ENCODE data around the gene WDR4. TPM values are rescaled to one million over a fixed set of nuclear protein-coding genes. Genes with fewer than 3 reads are reported as not detected.
"Not testable (repeated sequence)": the region's sequence is repeated elsewhere in the genome, so short reads cannot be mapped to it uniquely, and the experiment has no call there.

The WDR4 gene
- total and polyA plus RNA-seq, 10 of the 15 experiments (the other 5 are each of a cell fraction or from before 2014, with no cell fraction given): 2.1 to 45.3 (median 18.7) TPM

DNA sequence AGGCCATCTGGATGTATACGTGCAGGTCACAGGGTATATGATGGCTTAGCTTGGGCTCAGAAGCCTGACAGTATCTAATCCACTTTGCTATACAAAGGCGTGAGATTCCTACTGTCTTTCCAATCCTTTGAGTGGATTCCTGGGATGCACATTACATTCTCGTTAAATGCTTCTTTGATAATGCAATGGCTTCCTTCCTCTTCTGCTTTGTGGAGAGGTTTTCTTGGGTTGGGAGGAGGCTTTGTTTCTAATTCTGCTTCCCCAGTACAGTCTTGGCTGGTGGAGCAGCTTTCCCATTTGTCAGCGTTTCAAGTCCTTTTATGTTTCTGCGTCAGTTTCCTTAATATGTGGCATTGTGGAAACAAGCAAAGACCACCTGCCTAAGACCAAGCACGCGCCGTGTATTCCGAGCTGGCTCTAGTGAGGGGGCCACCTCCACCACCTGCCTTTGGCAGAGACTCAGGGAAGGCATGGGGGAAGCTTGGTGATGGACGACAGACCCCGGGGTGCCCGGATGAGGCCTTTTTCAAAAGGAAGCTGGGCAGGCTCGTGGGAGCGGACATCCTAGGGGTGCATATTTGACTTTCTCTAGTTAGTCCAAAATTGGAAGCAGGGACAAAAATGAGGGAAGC lies 72.7 kb downstream of the WDR4 start:
- H3K9me3 ChIP-seq (replicated peaks; ENCODE audit: control insufficient read depth, insufficient read depth, low read length): no peaks in the 10 kb centered on the region
- WGBS (ENCODE audit: insufficient coverage, insufficient replicate concordance, low lambda C conversion rate, missing lambda C conversion rate): 47% methylated on average over 14 of the region's 14 CpGs
- no peaks in the 10 kb centered on the region for H3K36me3 ChIP-seq (ENCODE audit: control insufficient read depth in 2 of 2, insufficient read depth in 2 of 2, low read length in 1 of 2)
- no peak for TF ChIP-seq ATF7 (IDR thresholded peaks at IDR 0.05; ENCODE audit: low read depth)
- H4K20me1 ChIP-seq (ENCODE audit: control insufficient read depth, insufficient read depth): no peaks in the 10 kb centered on the region
- DNase-seq (ENCODE audit: low read depth, low spot score): no peak
- SMC1A ChIA-PET (ENCODE audit: uncharacterized antibody, unreplicated experiment): no interaction called here
- ATAC-seq: no peak
- in situ Hi-C loops (cut with MboI) (no loop called here), intact Hi-C loops (cut with micrococcal nuclease; ENCODE audit: unreplicated experiment) (no loop called here)
- no peaks in the 10 kb centered on the region for H3K79me2 ChIP-seq (ENCODE audit: control insufficient read depth, insufficient read depth, low read length)
- no peak overlapping the region for H2AFZ ChIP-seq (ENCODE audit: control insufficient read depth, low read depth, low read length)
- no peak overlapping the region for H3K27ac ChIP-seq (ENCODE audit: control insufficient read depth, insufficient read depth)
- no peak overlapping the region for H3K9ac ChIP-seq (ENCODE audit: control insufficient read depth, insufficient read depth, low read length)
- H3K4me2 ChIP-seq (ENCODE audit: control insufficient read depth, insufficient read depth): no peak overlapping the region
- POLR2A ChIA-PET: no interaction called here
- no TSS peak for BruUV-seq (replicated peaks)
- CTCF ChIA-PET: no interaction called here
- RAD21 ChIA-PET (ENCODE audit: unreplicated experiment): no interaction called here
- no peak for FAIRE-seq
- H3K27me3 ChIP-seq (replicated peaks in 1 of 2; ENCODE audit: control insufficient read depth in 2 of 2, insufficient read depth in 2 of 2, low read length in 1 of 2): no peaks in the 10 kb centered on the region; a peak in 1 of 4 replicates
- no peak overlapping the region for H3K4me3 ChIP-seq
- no peaks in the 10 kb centered on the region for H3K4me1 ChIP-seq (ENCODE audit: control insufficient read depth, insufficient read depth, low read length)

DNA sequence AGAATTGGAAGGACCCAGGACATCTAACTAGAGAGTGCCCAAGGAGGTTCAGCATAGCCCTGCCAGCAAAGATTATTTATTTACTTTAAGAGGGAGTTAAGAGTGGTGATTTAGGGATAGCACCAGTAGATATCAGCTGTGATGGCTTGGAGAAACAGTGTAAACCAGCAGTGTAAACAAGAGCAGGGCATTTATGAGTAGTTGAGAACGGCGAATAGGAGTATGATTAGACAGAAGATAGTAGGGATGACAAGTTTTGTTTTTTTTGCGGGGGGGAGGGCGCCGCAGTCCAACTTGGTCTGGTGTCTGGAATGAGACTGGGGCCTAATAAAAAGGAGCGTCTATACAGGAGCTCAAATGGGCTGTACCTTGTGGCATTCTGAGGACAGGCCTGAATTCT lies 77.7 kb downstream of the WDR4 start:
- intact Hi-C loops (cut with micrococcal nuclease; ENCODE audit: unreplicated experiment); CTCF ChIA-PET; POLR2A ChIA-PET; H4K20me1 ChIP-seq (ENCODE audit: control insufficient read depth, insufficient read depth); H3K27ac ChIP-seq (ENCODE audit: control insufficient read depth, insufficient read depth); H3K4me3 ChIP-seq; H3K9ac ChIP-seq (ENCODE audit: control insufficient read depth, insufficient read depth, low read length); DNase-seq (ENCODE audit: low read depth, low spot score); in situ Hi-C loops (cut with MboI); H3K36me3 ChIP-seq (ENCODE audit: control insufficient read depth in 2 of 2, insufficient read depth in 2 of 2, low read length in 1 of 2); RAD21 ChIA-PET (ENCODE audit: unreplicated experiment); BruUV-seq (replicated peaks); FAIRE-seq; H3K27me3 ChIP-seq (replicated peaks in 1 of 2; ENCODE audit: control insufficient read depth in 2 of 2, insufficient read depth in 2 of 2, low read length in 1 of 2); SMC1A ChIA-PET (ENCODE audit: uncharacterized antibody, unreplicated experiment); H3K9me3 ChIP-seq (replicated peaks; ENCODE audit: control insufficient read depth, insufficient read depth, low read length); H2AFZ ChIP-seq (ENCODE audit: control insufficient read depth, low read depth, low read length); H3K79me2 ChIP-seq (ENCODE audit: control insufficient read depth, insufficient read depth, low read length); H3K4me2 ChIP-seq (ENCODE audit: control insufficient read depth, insufficient read depth); ATAC-seq: not testable (repeated sequence)
- 61% methylated on average over 6 of the region's 6 CpGs for WGBS (ENCODE audit: insufficient coverage, insufficient replicate concordance, low lambda C conversion rate, missing lambda C conversion rate)
- H3K4me1 ChIP-seq (ENCODE audit: control insufficient read depth, insufficient read depth, low read length): peaks cover 11% of the 10 kb centered on the region
